Measurements from ENCODE around the gene LST1. TPM values are rescaled to one million over a fixed set of nuclear protein-coding genes. Genes with fewer than 3 reads are reported as not detected.

Gene LST1
- total and polyA plus RNA-seq, 12 donors, result 5.8 to 67.8 (median 20.7) TPM

- Histone ChIP-seq H3K27ac (peak overlapping the region in 3 of 5 donors; percentile 26 to 76 (median 69)), H3K27me3 (no peaks in the 10 kb centered on the region), H3K4me3 (no peak overlapping the region), H3K9me3 (replicated peaks in 1 of 3) (no peaks in the 10 kb centered on the region), H3K4me1 (replicated peaks in 1 of 2) (peaks cover 16 to 33% of the 10 kb centered on the region in 2 donors), H3K36me3 (replicated peaks in 1 of 2) (peaks cover 0 to 33% of the 10 kb centered on the region in 2 donors)
- intact Hi-C loops (cut with DNase I), result no loop called here
- TF ChIP-seq POLR2A (IDR thresholded peaks at IDR 0.05), result no peak
- no peak for TF ChIP-seq CTCF (IDR thresholded peaks at IDR 0.05)
- DNase-seq, result no peak
These were observed 25.4 kb upstream of the LST1 start for GRCh38 chr6:31560697-31561058.

- Histone ChIP-seq H3K4me3 (no peak overlapping the region), H3K9me3 (replicated peaks in 1 of 3) (no peaks in the 10 kb centered on the region), H3K36me3 (replicated peaks in 1 of 2) (no peaks in the 10 kb centered on the region), H3K4me1 (replicated peaks in 1 of 2) (no peaks in the 10 kb centered on the region), H3K27me3 (no peaks in the 10 kb centered on the region), H3K27ac (no peak overlapping the region)
- no peak for DNase-seq
- intact Hi-C loops (cut with DNase I), result no loop called here
- no peak for TF ChIP-seq POLR2A (IDR thresholded peaks at IDR 0.05)
- no peak for TF ChIP-seq CTCF (IDR thresholded peaks at IDR 0.05)
- WGBS, 4 donors, result 39 to 53% (median 46%) methylated on average over 9 of the region's 9 CpGs
These were observed 18.3 kb upstream of the LST1 start for GRCh38 chr6:31567531-31568370.

- TF ChIP-seq POLR2A (IDR thresholded peaks at IDR 0.05) (no peak), CTCF (IDR thresholded peaks at IDR 0.05) (no peak)
- Histone ChIP-seq H3K4me3 (no peak overlapping the region), H3K9me3 (replicated peaks in 1 of 3) (no peaks in the 10 kb centered on the region), H3K4me1 (replicated peaks in 1 of 2) (no peaks in the 10 kb centered on the region), H3K27me3 (no peaks in the 10 kb centered on the region), H3K36me3 (replicated peaks in 1 of 2) (no peaks in the 10 kb centered on the region), H3K27ac (no peak overlapping the region)
- intact Hi-C loops (cut with DNase I), result no loop called here
- WGBS, 4 donors, result 57 to 76% (median 63%) methylated on average over 3 of the region's 3 CpGs
- DNase-seq, result peak in 1 of 7 donors; percentile 38
These were observed 17.5 kb upstream of the LST1 start for GRCh38 chr6:31568537-31568961.

GRCh38 chr6:31569861-31570536, 16.1 kb upstream of the LST1 start:
- DNase-seq, result no peak
- 80 to 100% (median 84%) methylated on average over 1 of the region's 1 CpG for WGBS, 4 donors

More at GRCh38 chr6:31569861-31570536, 16.1 kb upstream of the LST1 start:
- TF ChIP-seq CTCF (IDR thresholded peaks at IDR 0.05), result no peak
- TF ChIP-seq POLR2A (IDR thresholded peaks at IDR 0.05), result no peak
- Histone ChIP-seq H3K4me3 (no peak overlapping the region), H3K27me3 (no peaks in the 10 kb centered on the region), H3K36me3 (replicated peaks in 1 of 2) (no peaks in the 10 kb centered on the region), H3K9me3 (replicated peaks in 1 of 3) (no peaks in the 10 kb centered on the region), H3K4me1 (replicated peaks in 1 of 2) (no peaks in the 10 kb centered on the region), H3K27ac (no peak overlapping the region)
- intact Hi-C loops (cut with DNase I), result no loop called here
